NCI-H1105 (cell line): ENCODE measurements around the gene AREL1.
"Not testable (repeated sequence)": the region's sequence is repeated elsewhere in the genome, so short reads cannot be mapped to it uniquely, and the experiment has no call there.

ENCODE experiments used
- DNase-seq: peaks from one replicate; lab custom pipeline; 2025; lab: John Stamatoyannopoulos, UW

Gene AREL1

GRCh38 chr14:74712499-74713394, at the start of gene AREL1, which contains the start of gene FCF1:
Gene AREL1 (minus strand): TSS chr14:74713080. CDS start chr14:74685615, 27,465 bp downstream.
Gene FCF1 (plus strand): TSS chr14:74713144. CDS start chr14:74713198, 54 bp downstream.
- no peak for DNase-seq

DNA sequence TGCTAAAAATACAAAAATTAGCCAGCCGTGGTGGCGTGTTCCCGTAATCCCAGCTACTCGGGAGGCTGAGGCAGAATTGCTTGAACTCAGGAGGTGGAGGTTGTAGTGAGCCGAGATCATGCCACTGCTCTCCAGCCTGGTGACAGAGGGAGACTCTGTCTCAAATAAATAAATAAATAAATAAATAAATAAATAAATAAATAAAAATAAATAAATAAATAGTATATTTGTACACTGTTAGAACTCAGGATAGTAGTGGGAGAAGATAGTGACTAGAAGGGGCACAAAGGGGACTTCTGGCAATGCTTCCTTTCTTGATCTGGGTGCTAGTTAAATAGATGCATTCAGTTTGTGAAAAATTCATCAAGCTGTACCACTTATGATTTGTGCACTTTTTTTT, 45.6 kb upstream of the AREL1 start:
- not testable (repeated sequence) for DNase-seq

GRCh38 chr14:74756326-74756725, 43.4 kb upstream of the AREL1 start:
- DNase-seq: no peak

- no peak for DNase-seq
Observed at GRCh38 chr14:74754899-74755298, 42.0 kb upstream of the AREL1 start.

DNA sequence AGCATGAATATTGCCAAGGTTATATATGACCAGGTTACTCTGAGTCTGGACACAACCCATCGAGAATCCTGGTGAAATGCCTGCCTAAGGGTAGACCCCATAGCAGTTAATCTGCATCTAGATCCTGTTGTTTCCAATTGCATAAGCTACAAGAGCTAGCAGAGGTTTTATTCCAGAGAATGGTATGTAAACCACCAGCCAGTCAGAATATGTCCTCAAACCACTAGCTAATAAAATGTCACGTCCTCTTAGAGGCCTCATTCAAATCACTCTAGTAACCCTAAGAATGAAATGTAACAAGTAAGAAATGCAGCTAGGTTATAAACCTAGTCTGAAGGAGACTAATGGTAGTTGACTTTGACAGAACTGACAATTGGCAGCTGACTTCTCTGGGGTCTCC, 41.3 kb upstream of the AREL1 start:
- no peak for DNase-seq

GRCh38 chr14:74747237-74747636, 34.4 kb upstream of the AREL1 start:
- DNase-seq: no peak

DNA sequence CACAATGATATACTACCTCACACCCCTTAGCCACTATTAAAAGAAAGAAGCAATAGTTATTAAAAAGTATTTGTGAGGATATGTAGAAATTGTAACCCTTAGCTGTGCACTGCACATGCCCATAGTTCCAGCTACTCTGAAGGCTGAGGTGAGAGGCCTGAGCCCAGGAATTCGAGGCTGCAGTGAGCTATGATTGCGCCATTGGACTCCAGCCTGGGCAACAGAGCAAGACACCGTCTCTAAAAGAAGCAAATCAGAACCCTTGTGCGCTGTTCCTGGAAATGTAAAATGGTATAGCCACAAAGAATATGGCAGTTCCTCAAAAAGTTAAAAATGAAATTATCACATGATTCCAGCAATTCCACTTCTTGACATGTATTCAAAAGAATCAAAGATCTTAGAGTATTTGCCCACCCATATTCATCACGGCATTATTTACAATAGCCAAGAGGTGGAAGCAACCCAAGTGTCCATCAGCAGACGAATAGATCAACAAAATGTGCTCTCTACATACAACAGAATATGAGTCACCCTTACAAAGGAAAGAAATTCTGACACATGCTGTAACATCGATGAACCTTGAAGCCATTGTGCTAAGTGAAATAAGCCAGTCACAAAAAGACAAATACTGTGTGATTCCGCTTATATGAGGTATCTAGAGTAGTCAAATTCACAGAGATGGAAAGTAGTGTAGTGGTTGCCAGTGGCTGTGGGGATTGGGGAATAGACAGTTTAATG, 26.6 kb upstream of the AREL1 start:
- no peak for DNase-seq

DNA sequence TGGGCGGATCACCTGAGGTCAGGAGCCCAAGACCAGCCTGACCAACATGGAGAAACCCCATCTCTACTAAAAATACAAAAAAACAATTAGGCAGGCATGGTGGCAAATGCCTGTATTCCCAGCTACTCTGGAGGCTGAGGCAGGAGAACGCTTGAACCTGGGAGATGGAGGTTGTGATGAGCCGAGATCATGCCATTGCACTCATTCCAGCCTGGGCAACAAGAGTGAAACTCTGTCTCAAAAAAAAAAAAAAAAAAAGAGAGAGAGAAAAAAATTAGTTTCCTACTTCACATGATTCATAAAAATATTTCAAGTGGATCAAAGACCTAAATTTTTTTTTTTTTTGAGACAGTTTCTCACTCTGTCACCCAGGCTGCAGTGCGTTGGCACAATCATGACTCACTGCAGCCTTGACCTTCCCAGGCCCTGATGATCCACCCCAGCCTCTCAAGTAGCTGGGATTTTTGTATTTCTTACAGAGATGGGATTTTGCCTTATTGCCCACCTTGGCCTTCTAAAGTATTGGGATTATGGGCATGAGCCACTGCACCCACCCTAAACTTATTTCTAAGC, 25.0 kb upstream of the AREL1 start:
- no peak for DNase-seq

- no peak for DNase-seq
Observed at GRCh38 chr14:74735125-74735524, 22.2 kb upstream of the AREL1 start.

GRCh38 chr14:74733221-74733620, 20.3 kb upstream of the AREL1 start:
- no peak for DNase-seq

GRCh38 chr14:74732387-74732786, 19.5 kb upstream of the AREL1 start:
- DNase-seq: no peak

GRCh38 chr14:74723134-74723533, 10.3 kb upstream of the AREL1 start:
- DNase-seq: no peak

- DNase-seq: no peak
Observed at GRCh38 chr14:74720526-74720925, 7.6 kb upstream of the AREL1 start.

DNA sequence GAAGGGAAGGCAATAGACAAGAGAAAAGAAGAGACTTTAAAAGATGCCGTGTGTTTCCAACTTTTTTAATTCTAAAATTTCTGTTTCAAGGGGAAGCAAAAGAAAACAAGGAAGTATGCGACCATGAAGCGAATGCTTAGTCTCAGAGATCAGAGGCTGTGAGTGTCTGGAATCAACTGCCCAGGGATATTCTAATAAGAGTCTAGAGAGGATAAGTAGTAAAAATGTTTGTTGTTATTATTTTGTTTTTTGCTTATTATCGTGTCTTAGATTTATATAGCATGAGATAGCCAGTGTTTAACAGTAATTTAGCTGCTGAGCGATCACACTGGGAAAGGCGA, 485 bp upstream of the AREL1 start:
- no peak for DNase-seq

DNA sequence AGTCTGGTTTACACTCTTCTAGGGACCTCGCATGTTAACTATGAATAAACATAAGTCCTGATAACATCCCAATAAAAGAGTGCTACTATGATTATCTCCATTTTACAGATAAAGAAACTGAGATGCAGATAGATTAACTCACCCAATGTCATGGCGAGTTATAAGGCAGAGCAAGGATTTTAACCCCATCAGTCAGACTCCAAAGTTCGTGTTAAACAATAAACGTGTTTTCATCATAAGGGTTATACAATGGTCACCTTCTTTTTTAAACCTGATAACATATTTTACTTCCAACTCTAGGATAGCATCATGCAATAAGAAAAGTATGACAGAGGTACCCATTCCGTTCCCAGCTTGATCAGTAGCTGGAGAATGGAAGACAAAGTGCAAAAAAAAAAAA, 1.2 kb downstream of the AREL1 start:
- no peak for DNase-seq

GRCh38 chr14:74710480-74710879, 2.4 kb downstream of the AREL1 start:
- no peak for DNase-seq

DNA sequence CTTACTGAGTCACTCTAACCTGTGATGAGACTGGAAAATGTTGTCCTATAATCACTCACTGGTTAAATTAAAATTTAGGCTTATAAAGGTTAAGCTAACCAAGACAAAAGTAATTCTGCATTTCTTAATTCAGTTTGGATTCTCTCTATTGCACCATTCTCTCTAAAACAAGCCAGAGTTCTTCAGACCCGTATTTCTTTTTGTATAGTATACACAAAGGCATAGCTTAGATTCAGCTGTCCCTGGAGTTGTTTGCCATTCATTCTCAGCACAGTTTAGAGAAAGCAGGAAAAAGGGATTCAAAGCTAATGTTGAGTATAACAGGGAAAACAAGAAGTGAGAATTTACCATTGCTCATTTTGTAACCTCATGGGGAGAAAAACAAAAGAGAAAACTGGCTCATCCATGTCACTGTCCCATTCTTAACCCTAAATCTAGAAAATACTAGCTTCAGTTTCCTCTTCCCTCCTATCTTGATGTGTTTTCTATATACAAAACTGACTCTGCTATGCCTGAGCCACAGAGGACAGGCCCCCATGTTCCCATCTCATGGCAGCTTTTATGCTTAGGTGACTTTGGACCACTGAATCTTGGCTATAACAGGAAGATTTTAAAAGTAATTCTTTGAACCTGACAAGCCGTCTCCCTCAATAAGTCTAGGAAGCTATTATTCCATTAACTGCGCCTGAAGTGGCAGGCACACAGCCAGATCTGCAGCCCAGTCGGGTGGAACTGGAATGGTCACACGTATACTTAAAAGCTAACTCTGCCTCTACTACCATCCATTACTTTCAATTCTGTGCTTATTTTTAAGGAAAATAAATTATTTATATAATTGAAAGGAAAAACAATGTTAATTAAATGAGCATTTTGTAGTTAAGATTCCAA, 7.0 kb downstream of the AREL1 start:
- peak; percentile 2 for DNase-seq

- no peak for DNase-seq
Observed at GRCh38 chr14:74704656-74705055, 8.2 kb downstream of the AREL1 start.

- DNase-seq: no peak
Observed at GRCh38 chr14:74703043-74703442, 9.8 kb downstream of the AREL1 start.

DNA sequence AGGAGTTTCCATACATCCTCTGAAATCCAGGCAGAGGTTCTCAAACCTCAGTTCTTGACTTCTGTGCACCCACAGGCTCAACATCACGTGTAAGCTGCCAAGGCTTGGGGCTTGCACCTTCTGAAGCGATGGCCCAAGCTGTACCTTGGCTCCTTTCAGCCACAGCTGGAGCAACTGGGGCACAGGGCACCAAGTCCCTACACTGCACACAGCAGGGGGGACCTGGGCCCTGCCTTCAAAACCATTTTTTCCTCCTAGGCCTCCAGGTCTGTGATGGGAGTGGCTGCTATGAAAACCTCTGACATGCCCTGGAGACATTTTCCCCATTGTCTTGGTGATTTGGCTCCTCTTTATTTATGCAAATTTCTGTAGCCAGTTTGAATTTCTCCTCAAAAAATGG, 10.6 kb downstream of the AREL1 start:
- DNase-seq: no peak

GRCh38 chr14:74698465-74698864, 14.4 kb downstream of the AREL1 start:
- DNase-seq: no peak

DNA sequence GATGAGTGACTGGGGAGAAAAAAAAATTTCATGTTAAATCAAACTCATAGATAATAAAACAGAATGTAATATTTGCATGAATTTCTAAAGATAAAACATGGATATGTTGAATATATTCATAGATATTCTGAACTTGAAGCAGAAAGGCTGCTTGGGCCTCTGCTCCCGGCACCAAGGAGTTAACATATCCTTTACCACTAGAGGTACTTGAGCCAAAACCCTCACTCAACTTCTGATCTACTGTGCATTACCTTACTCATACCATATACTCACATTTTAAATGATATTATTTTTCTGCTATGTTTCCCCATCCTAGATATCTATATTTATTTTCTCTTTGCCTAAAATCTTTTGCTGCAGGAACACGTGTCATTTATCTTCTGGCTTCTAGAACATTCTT, 14.9 kb downstream of the AREL1 start:
- DNase-seq: no peak
